ENCODE results near the gene PCID2. TPM values are rescaled to one million over a fixed set of nuclear protein-coding genes. Genes with fewer than 3 reads are reported as not detected.

The PCID2 gene
- total and polyA plus RNA-seq, 2 experiments from 2014 or later = 79.6 to 107 TPM

DNA sequence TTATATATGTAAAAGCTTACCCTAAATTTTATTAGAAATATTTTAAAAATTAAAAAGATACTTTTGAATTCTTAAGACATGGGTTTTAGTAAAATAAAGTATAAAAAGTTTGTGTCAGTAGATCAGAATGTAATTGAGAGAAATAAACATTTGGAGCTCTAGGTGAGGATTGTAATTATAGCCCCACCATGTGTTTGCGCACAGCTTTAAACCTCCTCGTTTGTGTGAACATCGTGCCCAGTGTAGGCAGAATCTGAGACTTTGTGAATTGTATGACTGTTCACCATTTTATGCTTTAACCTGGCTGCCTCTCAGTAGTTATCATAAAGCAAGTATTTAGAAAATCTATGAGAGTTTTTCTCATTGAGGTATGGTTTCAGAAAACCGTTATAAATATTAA, 30.1 kb upstream of the PCID2 start:
- H3K36me3 Mint-ChIP-seq (ENCODE audit: low read depth) = peaks cover 85% of the 10 kb centered on the region
- no peak; the same call in 2 of the 3 replicates for ATAC-seq

DNA sequence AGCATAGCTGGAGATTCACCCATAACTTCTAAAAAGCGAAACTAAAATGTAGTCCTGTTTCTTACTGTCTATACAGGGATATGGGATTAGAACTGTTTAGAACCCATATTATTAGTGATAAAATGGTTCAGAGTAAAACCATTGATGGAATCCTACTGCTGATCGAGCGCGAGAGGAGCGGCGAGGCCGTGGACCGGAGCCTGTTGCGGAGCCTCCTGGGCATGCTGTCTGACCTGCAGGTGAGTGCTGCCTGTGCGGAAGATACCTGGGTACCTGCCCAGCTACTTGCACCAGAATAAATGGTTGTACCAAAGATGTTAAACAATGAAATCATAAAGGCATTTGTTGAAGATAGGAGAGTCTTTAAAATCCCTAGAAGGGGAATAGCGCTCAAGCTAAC, 24.6 kb upstream of the PCID2 start:
- Histone ChIP-seq H3K4me3 (no peak overlapping the region), H2AFZ (no peak overlapping the region), H3K79me2 (replicated peaks; ENCODE audit: insufficient read depth) (0 out of 2 replicates have a peak, but pooled peaks cover 3% of the 10 kb centered on the region), H4K20me1 (replicated peaks; ENCODE audit: insufficient read depth) (peaks cover 10% of the 10 kb centered on the region), H3K4me2 (no peak overlapping the region), H3K9me2 (ENCODE audit: insufficient read depth) (no peaks in the 10 kb centered on the region), H3K4me1 (ENCODE audit: insufficient read depth) (no peaks in the 10 kb centered on the region), H3K27me3 (ENCODE audit: insufficient read depth) (no peaks in the 10 kb centered on the region), H3K27ac (ENCODE audit: low read depth) (0 out of 2 replicates have a peak overlapping the region, but pooled peaks have one; percentile 63), H3F3A (replicated peaks; ENCODE audit: low read depth) (no peaks in the 10 kb centered on the region), H3K36me3 (ENCODE audit: insufficient read depth) (peaks cover 44% of the 10 kb centered on the region)
- no peaks in the 10 kb centered on the region for H3K9me3 Mint-ChIP-seq
- no peaks in the 10 kb centered on the region for H3K4me1 Mint-ChIP-seq
- DNase-seq (ENCODE audit: low spot score) (no peak), ATAC-seq (no peak)
- peaks cover 78% of the 10 kb centered on the region for H3K36me3 Mint-ChIP-seq (ENCODE audit: low read depth)
- no peak overlapping the region for H3K27ac Mint-ChIP-seq
- no peak overlapping the region for H3K4me3 Mint-ChIP-seq
- peaks cover 5% of the 10 kb centered on the region for H3K27me3 Mint-ChIP-seq (ENCODE audit: insufficient read depth, low read depth, poor library complexity)
- no peak for TF ChIP-seq ZNF114 (CRISPR knock-in tag; IDR thresholded peaks at IDR 0.05)
- no peak for TF ChIP-seq STAT1 (IDR thresholded peaks at IDR 0.05; ENCODE audit: unreplicated experiment)
- no peak for TF ChIP-seq ZNF331 (CRISPR knock-in tag; IDR thresholded peaks at IDR 0.05; ENCODE audit: low read depth)
- TF ChIP-seq CTCF (conservative IDR thresholded peaks at IDR 0.05; ENCODE audit: low read depth in 2 of 2) = no peak
- TF ChIP-seq, protein P1, sequence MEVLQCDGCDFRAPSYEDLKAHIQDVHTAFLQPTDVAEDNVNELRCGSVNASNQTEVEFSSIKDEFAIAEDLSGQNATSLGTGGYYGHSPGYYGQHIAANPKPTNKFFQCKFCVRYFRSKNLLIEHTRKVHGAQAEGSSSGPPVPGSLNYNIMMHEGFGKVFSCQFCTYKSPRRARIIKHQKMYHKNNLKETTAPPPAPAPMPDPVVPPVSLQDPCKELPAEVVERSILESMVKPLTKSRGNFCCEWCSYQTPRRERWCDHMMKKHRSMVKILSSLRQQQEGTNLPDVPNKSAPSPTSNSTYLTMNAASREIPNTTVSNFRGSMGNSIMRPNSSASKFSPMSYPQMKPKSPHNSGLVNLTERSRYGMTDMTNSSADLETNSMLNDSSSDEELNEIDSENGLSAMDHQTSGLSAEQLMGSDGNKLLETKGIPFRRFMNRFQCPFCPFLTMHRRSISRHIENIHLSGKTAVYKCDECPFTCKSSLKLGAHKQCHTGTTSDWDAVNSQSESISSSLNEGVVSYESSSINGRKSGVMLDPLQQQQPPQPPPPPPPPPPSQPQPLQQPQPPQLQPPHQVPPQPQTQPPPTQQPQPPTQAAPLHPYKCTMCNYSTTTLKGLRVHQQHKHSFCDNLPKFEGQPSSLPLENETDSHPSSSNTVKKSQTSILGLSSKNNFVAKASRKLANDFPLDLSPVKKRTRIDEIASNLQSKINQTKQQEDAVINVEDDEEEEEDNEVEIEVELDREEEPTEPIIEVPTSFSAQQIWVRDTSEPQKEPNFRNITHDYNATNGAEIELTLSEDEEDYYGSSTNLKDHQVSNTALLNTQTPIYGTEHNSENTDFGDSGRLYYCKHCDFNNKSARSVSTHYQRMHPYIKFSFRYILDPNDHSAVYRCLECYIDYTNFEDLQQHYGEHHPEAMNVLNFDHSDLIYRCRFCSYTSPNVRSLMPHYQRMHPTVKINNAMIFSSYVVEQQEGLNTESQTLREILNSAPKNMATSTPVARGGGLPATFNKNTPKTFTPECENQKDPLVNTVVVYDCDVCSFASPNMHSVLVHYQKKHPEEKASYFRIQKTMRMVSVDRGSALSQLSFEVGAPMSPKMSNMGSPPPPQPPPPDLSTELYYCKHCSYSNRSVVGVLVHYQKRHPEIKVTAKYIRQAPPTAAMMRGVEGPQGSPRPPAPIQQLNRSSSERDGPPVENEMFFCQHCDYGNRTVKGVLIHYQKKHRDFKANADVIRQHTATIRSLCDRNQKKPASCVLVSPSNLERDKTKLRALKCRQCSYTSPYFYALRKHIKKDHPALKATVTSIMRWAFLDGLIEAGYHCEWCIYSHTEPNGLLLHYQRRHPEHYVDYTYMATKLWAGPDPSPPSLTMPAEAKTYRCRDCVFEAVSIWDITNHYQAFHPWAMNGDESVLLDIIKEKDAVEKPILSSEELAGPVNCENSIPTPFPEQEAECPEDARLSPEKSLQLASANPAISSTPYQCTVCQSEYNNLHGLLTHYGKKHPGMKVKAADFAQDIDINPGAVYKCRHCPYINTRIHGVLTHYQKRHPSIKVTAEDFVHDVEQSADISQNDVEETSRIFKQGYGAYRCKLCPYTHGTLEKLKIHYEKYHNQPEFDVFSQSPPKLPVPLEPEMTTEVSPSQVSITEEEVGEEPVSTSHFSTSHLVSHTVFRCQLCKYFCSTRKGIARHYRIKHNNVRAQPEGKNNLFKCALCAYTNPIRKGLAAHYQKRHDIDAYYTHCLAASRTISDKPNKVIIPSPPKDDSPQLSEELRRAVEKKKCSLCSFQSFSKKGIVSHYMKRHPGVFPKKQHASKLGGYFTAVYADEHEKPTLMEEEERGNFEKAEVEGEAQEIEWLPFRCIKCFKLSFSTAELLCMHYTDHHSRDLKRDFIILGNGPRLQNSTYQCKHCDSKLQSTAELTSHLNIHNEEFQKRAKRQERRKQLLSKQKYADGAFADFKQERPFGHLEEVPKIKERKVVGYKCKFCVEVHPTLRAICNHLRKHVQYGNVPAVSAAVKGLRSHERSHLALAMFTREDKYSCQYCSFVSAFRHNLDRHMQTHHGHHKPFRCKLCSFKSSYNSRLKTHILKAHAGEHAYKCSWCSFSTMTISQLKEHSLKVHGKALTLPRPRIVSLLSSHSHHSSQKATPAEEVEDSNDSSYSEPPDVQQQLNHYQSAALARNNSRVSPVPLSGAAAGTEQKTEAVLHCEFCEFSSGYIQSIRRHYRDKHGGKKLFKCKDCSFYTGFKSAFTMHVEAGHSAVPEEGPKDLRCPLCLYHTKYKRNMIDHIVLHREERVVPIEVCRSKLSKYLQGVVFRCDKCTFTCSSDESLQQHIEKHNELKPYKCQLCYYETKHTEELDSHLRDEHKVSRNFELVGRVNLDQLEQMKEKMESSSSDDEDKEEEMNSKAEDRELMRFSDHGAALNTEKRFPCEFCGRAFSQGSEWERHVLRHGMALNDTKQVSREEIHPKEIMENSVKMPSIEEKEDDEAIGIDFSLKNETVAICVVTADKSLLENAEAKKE (CRISPR knock-in tag; IDR thresholded peaks at IDR 0.05) = no peak
- TF ChIP-seq, protein P2, sequence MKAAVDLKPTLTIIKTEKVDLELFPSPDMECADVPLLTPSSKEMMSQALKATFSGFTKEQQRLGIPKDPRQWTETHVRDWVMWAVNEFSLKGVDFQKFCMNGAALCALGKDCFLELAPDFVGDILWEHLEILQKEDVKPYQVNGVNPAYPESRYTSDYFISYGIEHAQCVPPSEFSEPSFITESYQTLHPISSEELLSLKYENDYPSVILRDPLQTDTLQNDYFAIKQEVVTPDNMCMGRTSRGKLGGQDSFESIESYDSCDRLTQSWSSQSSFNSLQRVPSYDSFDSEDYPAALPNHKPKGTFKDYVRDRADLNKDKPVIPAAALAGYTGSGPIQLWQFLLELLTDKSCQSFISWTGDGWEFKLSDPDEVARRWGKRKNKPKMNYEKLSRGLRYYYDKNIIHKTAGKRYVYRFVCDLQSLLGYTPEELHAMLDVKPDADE (IDR thresholded peaks at IDR 0.05) = no peak

More for the DNA sequence above, 30.1 kb upstream of the PCID2 start:
- Mint-ChIP-seq H3K4me1 (peaks cover 8% of the 10 kb centered on the region), H3K27ac (no peak overlapping the region), H3K9me3 (no peaks in the 10 kb centered on the region), H3K4me3 (no peak overlapping the region), H3K27me3 (ENCODE audit: insufficient read depth, low read depth, poor library complexity) (peaks cover 2% of the 10 kb centered on the region)
- peak; percentile 21 for DNase-seq (ENCODE audit: low spot score)
- Histone ChIP-seq H3K9me2 (ENCODE audit: insufficient read depth) (no peaks in the 10 kb centered on the region), H3F3A (replicated peaks; ENCODE audit: low read depth) (0 out of 2 replicates have a peak, but pooled peaks cover 2% of the 10 kb centered on the region), H2AFZ (no peak overlapping the region), H3K27me3 (ENCODE audit: insufficient read depth) (no peaks in the 10 kb centered on the region), H3K79me2 (replicated peaks; ENCODE audit: insufficient read depth) (no peaks in the 10 kb centered on the region), H3K27ac (ENCODE audit: low read depth) (no peak overlapping the region), H3K4me2 (no peak overlapping the region), H3K4me1 (ENCODE audit: insufficient read depth) (no peaks in the 10 kb centered on the region), H4K20me1 (replicated peaks; ENCODE audit: insufficient read depth) (peaks cover 14% of the 10 kb centered on the region), H3K4me3 (no peak overlapping the region), H3K36me3 (ENCODE audit: insufficient read depth) (peaks cover 31% of the 10 kb centered on the region)
- TF ChIP-seq ZNF114 (CRISPR knock-in tag; IDR thresholded peaks at IDR 0.05) = no peak
- TF ChIP-seq CTCF (conservative IDR thresholded peaks at IDR 0.05; ENCODE audit: low read depth in 2 of 2) = peak; percentile 50
- TF ChIP-seq EZH2 (IDR thresholded peaks at IDR 0.05; ENCODE audit: low read depth, unreplicated experiment) = no peak
